Measurements from ENCODE around the gene U2AF1L4. TPM values are rescaled to one million over a fixed set of nuclear protein-coding genes. Genes with fewer than 3 reads are reported as not detected.

The U2AF1L4 gene
- polyA plus RNA-seq, 1 donor from 2014 or later, result 57.0 TPM

GRCh38 chr19:35744430-35745327 is 539 bp downstream of the U2AF1L4 start:
- Histone ChIP-seq H3K27ac (ENCODE audit: low read length) (peak overlapping the region; percentile 98), H3K79me2 (replicated peaks; ENCODE audit: insufficient read depth, low read length) (peaks cover 22% of the 10 kb centered on the region), H4K20me1 (ENCODE audit: insufficient read depth) (no peaks in the 10 kb centered on the region), H3K9me2 (ENCODE audit: insufficient read depth, low read length) (no peaks in the 10 kb centered on the region), H3F3A (ENCODE audit: insufficient read depth, low read length, poor library complexity, severe bottlenecking) (no peaks in the 10 kb centered on the region), H2AFZ (ENCODE audit: low read depth, low read length) (peak overlapping the region; percentile 71), H3K9ac (ENCODE audit: low read length) (peak overlapping the region; percentile 94), H3K4me3 (ENCODE audit: low read length) (peak overlapping the region; percentile 94), H3K27me3 (ENCODE audit: insufficient read depth, low read depth, low read length) (no peaks in the 10 kb centered on the region), H3K36me3 (ENCODE audit: insufficient read depth, low read length) (no peaks in the 10 kb centered on the region), H3K4me2 (ENCODE audit: low read length) (peak overlapping the region; percentile 70), H3K9me3 (ENCODE audit: low read length) (no peaks in the 10 kb centered on the region)
- TF ChIP-seq MXI1 (conservative IDR thresholded peaks at IDR 0.05; ENCODE audit: poor library complexity, severe bottlenecking), result peak; percentile 93
- TF ChIP-seq, protein P1, sequence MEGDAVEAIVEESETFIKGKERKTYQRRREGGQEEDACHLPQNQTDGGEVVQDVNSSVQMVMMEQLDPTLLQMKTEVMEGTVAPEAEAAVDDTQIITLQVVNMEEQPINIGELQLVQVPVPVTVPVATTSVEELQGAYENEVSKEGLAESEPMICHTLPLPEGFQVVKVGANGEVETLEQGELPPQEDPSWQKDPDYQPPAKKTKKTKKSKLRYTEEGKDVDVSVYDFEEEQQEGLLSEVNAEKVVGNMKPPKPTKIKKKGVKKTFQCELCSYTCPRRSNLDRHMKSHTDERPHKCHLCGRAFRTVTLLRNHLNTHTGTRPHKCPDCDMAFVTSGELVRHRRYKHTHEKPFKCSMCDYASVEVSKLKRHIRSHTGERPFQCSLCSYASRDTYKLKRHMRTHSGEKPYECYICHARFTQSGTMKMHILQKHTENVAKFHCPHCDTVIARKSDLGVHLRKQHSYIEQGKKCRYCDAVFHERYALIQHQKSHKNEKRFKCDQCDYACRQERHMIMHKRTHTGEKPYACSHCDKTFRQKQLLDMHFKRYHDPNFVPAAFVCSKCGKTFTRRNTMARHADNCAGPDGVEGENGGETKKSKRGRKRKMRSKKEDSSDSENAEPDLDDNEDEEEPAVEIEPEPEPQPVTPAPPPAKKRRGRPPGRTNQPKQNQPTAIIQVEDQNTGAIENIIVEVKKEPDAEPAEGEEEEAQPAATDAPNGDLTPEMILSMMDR (IDR thresholded peaks at IDR 0.05; ENCODE audit: poor library complexity, severe bottlenecking), result peak; percentile 83
- no peak for TF ChIP-seq TAF1 (IDR thresholded peaks at IDR 0.05; ENCODE audit: low read depth)
- no peak for TF ChIP-seq EP300 (conservative IDR thresholded peaks at IDR 0.05; ENCODE audit: poor library complexity, severe bottlenecking)
- TF ChIP-seq RAD21 (conservative IDR thresholded peaks at IDR 0.05), result peak; percentile 68
- TF ChIP-seq EZH2 (IDR thresholded peaks at IDR 0.05; ENCODE audit: borderline replicate concordance, insufficient read depth, low read length, poor library complexity, severe bottlenecking), result no peak
- TF ChIP-seq, protein P2, sequence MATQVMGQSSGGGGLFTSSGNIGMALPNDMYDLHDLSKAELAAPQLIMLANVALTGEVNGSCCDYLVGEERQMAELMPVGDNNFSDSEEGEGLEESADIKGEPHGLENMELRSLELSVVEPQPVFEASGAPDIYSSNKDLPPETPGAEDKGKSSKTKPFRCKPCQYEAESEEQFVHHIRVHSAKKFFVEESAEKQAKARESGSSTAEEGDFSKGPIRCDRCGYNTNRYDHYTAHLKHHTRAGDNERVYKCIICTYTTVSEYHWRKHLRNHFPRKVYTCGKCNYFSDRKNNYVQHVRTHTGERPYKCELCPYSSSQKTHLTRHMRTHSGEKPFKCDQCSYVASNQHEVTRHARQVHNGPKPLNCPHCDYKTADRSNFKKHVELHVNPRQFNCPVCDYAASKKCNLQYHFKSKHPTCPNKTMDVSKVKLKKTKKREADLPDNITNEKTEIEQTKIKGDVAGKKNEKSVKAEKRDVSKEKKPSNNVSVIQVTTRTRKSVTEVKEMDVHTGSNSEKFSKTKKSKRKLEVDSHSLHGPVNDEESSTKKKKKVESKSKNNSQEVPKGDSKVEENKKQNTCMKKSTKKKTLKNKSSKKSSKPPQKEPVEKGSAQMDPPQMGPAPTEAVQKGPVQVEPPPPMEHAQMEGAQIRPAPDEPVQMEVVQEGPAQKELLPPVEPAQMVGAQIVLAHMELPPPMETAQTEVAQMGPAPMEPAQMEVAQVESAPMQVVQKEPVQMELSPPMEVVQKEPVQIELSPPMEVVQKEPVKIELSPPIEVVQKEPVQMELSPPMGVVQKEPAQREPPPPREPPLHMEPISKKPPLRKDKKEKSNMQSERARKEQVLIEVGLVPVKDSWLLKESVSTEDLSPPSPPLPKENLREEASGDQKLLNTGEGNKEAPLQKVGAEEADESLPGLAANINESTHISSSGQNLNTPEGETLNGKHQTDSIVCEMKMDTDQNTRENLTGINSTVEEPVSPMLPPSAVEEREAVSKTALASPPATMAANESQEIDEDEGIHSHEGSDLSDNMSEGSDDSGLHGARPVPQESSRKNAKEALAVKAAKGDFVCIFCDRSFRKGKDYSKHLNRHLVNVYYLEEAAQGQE (IDR thresholded peaks at IDR 0.05; ENCODE audit: borderline replicate concordance), result no peak
- peak; percentile 70 for TF ChIP-seq POLR2AphosphoS5 (IDR thresholded peaks at IDR 0.05)
- TF ChIP-seq SMC3 (conservative IDR thresholded peaks at IDR 0.05; ENCODE audit: poor library complexity), result peak; percentile 84

GRCh38 chr19:35743640-35744429 is 1.4 kb downstream of the U2AF1L4 start:
- no peaks in the 10 kb centered on the region for H3F3A ChIP-seq (ENCODE audit: insufficient read depth, low read length, poor library complexity, severe bottlenecking)
- no peaks in the 10 kb centered on the region for H3K36me3 ChIP-seq (ENCODE audit: insufficient read depth, low read length)
- peak overlapping the region; percentile 94 for H3K4me3 ChIP-seq (ENCODE audit: low read length)
- no peak for TF ChIP-seq TAF1 (IDR thresholded peaks at IDR 0.05; ENCODE audit: low read depth)
- TF ChIP-seq, protein P1 (IDR thresholded peaks at IDR 0.05; ENCODE audit: poor library complexity, severe bottlenecking), result no peak
- no peak for TF ChIP-seq RAD21 (conservative IDR thresholded peaks at IDR 0.05)
- TF ChIP-seq SMC3 (conservative IDR thresholded peaks at IDR 0.05; ENCODE audit: poor library complexity), result no peak
- TF ChIP-seq EZH2 (IDR thresholded peaks at IDR 0.05; ENCODE audit: borderline replicate concordance, insufficient read depth, low read length, poor library complexity, severe bottlenecking), result no peak
- TF ChIP-seq POLR2AphosphoS5 (IDR thresholded peaks at IDR 0.05), result no peak
- no peaks in the 10 kb centered on the region for H3K9me3 ChIP-seq (ENCODE audit: low read length)
- no peak overlapping the region for H3K4me2 ChIP-seq (ENCODE audit: low read length)
- no peaks in the 10 kb centered on the region for H4K20me1 ChIP-seq (ENCODE audit: insufficient read depth)
- H3K27me3 ChIP-seq (ENCODE audit: insufficient read depth, low read depth, low read length), result no peaks in the 10 kb centered on the region
- no peak overlapping the region for H3K27ac ChIP-seq (ENCODE audit: low read length)
- H2AFZ ChIP-seq (ENCODE audit: low read depth, low read length), result no peak overlapping the region
- no peaks in the 10 kb centered on the region for H3K9me2 ChIP-seq (ENCODE audit: insufficient read depth, low read length)
- H3K9ac ChIP-seq (ENCODE audit: low read length), result no peak overlapping the region
- peaks cover 17% of the 10 kb centered on the region for H3K79me2 ChIP-seq (replicated peaks; ENCODE audit: insufficient read depth, low read length)
